Transverse colon (tissue), 4 donors: ENCODE results near the gene DGAT2L6. TPM values are rescaled to one million over a fixed set of nuclear protein-coding genes. Genes with fewer than 3 reads are reported as not detected.

ENCODE experiments used
- DNase-seq: peaks from one replicate; pipeline ENCODE4 v3.0.0-alpha.2; 2019
- H3K27ac ChIP-seq, 4 donors: fragments of 200-600 bp; sonication (generic); 2 replicates each; pipeline ENCODE4 v1.5.1; 2016 to 2018; ENCODE audit warnings: inconsistent platforms in 4 of 4
- H3K27me3 ChIP-seq: fragments of 200-600 bp; sonication (generic); 2 replicates; pipeline ENCODE4 v1.5.1; 2017; ENCODE audit warnings: inconsistent platforms
- H3K36me3 ChIP-seq, 4 donors: fragments of 200-600 bp; sonication (generic); 2 replicates each; pipeline ENCODE4 v1.5.1; 2017 to 2019; ENCODE audit warnings: inconsistent platforms in 4 of 4
- H3K4me1 ChIP-seq, 4 donors: fragments of 200-600 bp; sonication (generic); 2 replicates each; pipeline ENCODE4 v1.5.1; 2017 to 2020; ENCODE audit warnings: inconsistent platforms in 4 of 4
- H3K4me3 ChIP-seq, 4 donors: fragments of 200-600 bp; sonication (generic); 1 replicate in 1 of 4; 2 replicates in 3 of 4; pipeline versions ENCODE4 v1.5.1 to v1.6.1; 2017 to 2019; ENCODE audit warnings: inconsistent platforms in 4 of 4
- H3K9me3 ChIP-seq, 2 donors: fragments of 200-600 bp; sonication (generic); 2 replicates each; pipeline ENCODE4 v1.5.1; 2017 to 2019; ENCODE audit warnings: inconsistent platforms in 2 of 2
- EP300 ChIP-seq: sonication (generic); formaldehyde crosslinking; IDR thresholded peaks from one replicate; pipeline ENCODE4 v1.6.1; 2017; ENCODE audit warnings: antibody characterized with exemption, low read depth
- POLR2A ChIP-seq: fragments of 450-650 bp; IDR thresholded peaks from one replicate; pipeline ENCODE4 v1.6.1; 2016; ENCODE audit warnings: antibody characterized with exemption, mild to moderate bottlenecking, moderate library complexity
- POLR2AphosphoS5 ChIP-seq, 3 donors: sonication (generic); formaldehyde crosslinking; IDR thresholded peaks; one replicate each; pipeline ENCODE4 v1.6.1; 2016; ENCODE audit warnings: antibody characterized with exemption in 3 of 3
- WGBS, 2 donors: methylation state at CpG; one replicate each; pipeline ENCODE4 v1.1.5; 2018; ENCODE audit warnings: low coverage in 1 of 2; 5-methylcytosine and 5-hydroxymethylcytosine counted together
- in situ Hi-C, 4 donors: fragments of 200-750 bp; cut with MboI; loops; one replicate each; pipeline versions ENCODE4 v1.15.0 to v1.15.1; 2017; ENCODE audit warnings: low sequenced_read_pairs in 3 of 4, low pct_ligation_motif_present in 1 of 4, low pct_unique_long_range_greater_than_20kb in 1 of 4
- intact Hi-C: fragments of 100-400 bp; cut with DNase I; formaldehyde crosslinking; loops from one replicate; pipeline ENCODE4 v1.15.1; 2023; ENCODE audit warnings: low total_unique reads
- total RNA-seq, 4 donors: library from RNA; depleted of rRNA; stranded (reverse); fragments of >200 nt; gene quantifications; one replicate each; pipeline ENCODE4 v1.1.0, GENCODE V29; 2016
- TF ChIP-seq, protein P1 (sequence below), 5 experiments: fragments of 200-600 bp in 3 of 5; fragments of 450-650 bp in 2 of 5; sonication (generic) in 3 of 5; IDR thresholded peaks; 1 replicate in 2 of 5; 2 replicates in 3 of 5; pipeline ENCODE4 v1.5.1; 2016 to 2017; ENCODE audit warnings: antibody characterized with exemption in 5 of 5, inconsistent platforms in 3 of 5, mild to moderate bottlenecking in 2 of 5, moderate library complexity in 1 of 5

DGAT2L6 gene
- total RNA-seq, 4 donors from 2014 or later: not detected

DNA sequence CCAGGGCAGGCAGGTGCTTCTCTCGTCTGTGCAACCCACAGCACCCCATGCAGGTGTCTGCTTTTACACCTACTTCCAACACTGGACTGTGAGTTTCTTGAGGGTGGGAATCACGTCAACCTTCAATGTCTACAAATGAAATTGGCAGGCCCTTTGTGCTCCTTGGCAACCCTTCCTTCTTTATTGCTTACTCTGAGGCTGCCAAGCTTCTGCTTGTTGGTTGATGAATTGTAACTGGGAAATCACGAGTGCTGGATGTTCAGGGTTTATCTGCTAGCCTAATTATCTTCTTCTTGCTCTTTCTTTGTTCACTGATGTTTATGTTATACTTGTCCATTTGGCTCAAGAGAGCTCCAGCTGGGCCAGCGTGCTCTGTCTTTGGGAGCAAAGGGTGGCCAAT lies 2.5 kb upstream of the DGAT2L6 start:
- DNase-seq: no peak
- Histone ChIP-seq H3K4me1 (no peaks in the 10 kb centered on the region), H3K4me3 (no peak overlapping the region), H3K27me3 (no peaks in the 10 kb centered on the region), H3K9me3 (no peaks in the 10 kb centered on the region), H3K27ac (no peak overlapping the region), H3K36me3 (no peaks in the 10 kb centered on the region)
- 39 to 50% methylated on average over 1 to 4 of the region's 4 CpGs for WGBS, 2 donors
- intact Hi-C loops: no loop called here
- no peak for TF ChIP-seq POLR2AphosphoS5 (IDR thresholded peaks at IDR 0.05)
- TF ChIP-seq EP300: no peak
- TF ChIP-seq POLR2A: no peak
- TF ChIP-seq, protein P1, sequence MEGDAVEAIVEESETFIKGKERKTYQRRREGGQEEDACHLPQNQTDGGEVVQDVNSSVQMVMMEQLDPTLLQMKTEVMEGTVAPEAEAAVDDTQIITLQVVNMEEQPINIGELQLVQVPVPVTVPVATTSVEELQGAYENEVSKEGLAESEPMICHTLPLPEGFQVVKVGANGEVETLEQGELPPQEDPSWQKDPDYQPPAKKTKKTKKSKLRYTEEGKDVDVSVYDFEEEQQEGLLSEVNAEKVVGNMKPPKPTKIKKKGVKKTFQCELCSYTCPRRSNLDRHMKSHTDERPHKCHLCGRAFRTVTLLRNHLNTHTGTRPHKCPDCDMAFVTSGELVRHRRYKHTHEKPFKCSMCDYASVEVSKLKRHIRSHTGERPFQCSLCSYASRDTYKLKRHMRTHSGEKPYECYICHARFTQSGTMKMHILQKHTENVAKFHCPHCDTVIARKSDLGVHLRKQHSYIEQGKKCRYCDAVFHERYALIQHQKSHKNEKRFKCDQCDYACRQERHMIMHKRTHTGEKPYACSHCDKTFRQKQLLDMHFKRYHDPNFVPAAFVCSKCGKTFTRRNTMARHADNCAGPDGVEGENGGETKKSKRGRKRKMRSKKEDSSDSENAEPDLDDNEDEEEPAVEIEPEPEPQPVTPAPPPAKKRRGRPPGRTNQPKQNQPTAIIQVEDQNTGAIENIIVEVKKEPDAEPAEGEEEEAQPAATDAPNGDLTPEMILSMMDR (IDR thresholded peaks at IDR 0.05): no peak
- in situ Hi-C loops: loop anchor here in 1 of 4 donors (25.0 kb wide), 1 partner anchor 113 kb away; the partner anchor contains the start of genes KIF4A, PDZD11 and RAB41

DNA sequence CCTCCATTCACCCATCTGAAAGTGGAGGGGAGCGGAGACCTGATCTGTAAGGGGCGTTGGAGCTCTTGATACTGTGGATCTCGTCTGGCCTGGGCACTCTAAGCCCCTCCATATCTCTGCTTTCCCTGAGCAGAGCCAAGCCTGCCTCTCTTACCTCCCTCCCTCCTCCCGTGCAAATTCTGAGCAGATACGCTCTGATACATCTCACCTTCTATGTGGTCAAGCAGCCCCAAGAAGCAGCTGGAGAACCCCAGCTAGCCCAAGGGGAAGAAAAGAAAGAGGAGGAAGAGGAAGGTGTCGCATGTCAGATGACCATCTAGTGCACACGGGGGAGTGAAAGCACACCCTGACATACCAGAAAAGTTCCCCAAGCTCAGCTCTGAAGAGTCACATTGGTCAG lies 1.9 kb upstream of the DGAT2L6 start:
- Histone ChIP-seq H3K4me3 (no peak overlapping the region), H3K27ac (no peak overlapping the region), H3K9me3 (no peaks in the 10 kb centered on the region), H3K36me3 (no peaks in the 10 kb centered on the region), H3K4me1 (no peaks in the 10 kb centered on the region), H3K27me3 (no peaks in the 10 kb centered on the region)
- in situ Hi-C loops (loop anchor here in 1 of 4 donors (25.0 kb wide), 1 partner anchor 112 kb away; the partner anchor contains the start of genes KIF4A, PDZD11 and RAB41), intact Hi-C loops (no loop called here)
- 80% methylated on average over 7 of the region's 7 CpGs; no CpG with 5 or more reads in 1 of the 2 donors for WGBS, 2 donors
- no peak for TF ChIP-seq EP300
- no peak for DNase-seq

DNA sequence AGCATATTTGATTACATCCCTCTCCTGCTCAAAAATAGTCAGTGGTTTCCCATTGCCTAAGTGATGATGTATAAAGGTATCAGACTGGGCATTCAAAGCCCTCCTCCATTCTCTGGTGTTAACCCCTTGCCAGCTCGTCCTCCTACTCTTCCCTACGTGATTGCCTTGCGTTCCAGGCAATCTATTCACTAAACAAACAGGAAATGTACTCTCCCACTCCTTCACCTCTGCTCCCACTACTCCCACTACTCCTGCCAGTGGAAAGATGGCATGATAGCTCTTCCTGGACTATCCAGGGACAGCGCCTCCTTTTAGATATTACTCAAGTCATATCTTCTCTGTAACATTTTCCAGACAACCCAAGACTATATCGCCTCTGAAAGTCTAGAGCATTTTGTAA lies 5.8 kb downstream of the DGAT2L6 start:
- no peak for DNase-seq
- WGBS, 2 donors: 71 to 100% methylated on average over 1 to 5 of the region's 5 CpGs
- Histone ChIP-seq H3K9me3 (no peaks in the 10 kb centered on the region), H3K36me3 (no peaks in the 10 kb centered on the region), H3K4me1 (no peaks in the 10 kb centered on the region), H3K27ac (no peak overlapping the region), H3K27me3 (no peaks in the 10 kb centered on the region), H3K4me3 (no peak overlapping the region)
- intact Hi-C loops (no loop called here), in situ Hi-C loops (loop anchor here in 1 of 4 donors (25.0 kb wide), 1 partner anchor 104 kb away; the partner anchor contains the start of genes KIF4A, PDZD11 and RAB41)
- TF ChIP-seq, protein P1 (IDR thresholded peaks at IDR 0.05): no peak
- TF ChIP-seq EP300 (no peak), POLR2AphosphoS5 (IDR thresholded peaks at IDR 0.05) (no peak), POLR2A (no peak)

DNA sequence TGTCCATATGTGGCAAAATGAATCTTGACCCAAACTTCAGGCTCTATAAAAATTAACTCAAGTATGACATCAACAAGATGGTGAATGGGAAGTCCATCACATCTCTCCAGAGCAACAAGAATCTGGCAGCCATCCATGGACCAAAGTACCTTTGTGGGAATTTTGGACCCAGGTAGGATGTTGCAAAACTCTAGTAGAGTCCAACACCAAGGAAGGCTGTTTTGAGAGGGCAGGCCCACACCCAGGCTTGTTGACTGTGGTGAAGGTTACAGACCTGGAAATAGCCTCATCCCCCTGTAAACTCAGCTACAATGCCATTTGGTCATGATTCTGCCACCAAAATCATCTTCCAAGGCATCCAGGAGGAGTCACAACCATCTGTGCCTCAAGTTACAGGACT lies 12.9 kb downstream of the DGAT2L6 start:
- no peak overlapping the region for H3K4me3 ChIP-seq
- in situ Hi-C loops (loop anchor here in 1 of 4 donors (25.0 kb wide), 1 partner anchor 97 kb away; the partner anchor contains the start of genes KIF4A, PDZD11 and RAB41), intact Hi-C loops (no loop called here)
- H3K27ac ChIP-seq: no peak overlapping the region
- H3K4me1 ChIP-seq: no peaks in the 10 kb centered on the region
- TF ChIP-seq, protein P1 (IDR thresholded peaks at IDR 0.05): no peak
- no peak for TF ChIP-seq POLR2AphosphoS5 (IDR thresholded peaks at IDR 0.05)
- no peak for TF ChIP-seq EP300
- TF ChIP-seq POLR2A: no peak
- DNase-seq: no peak
- H3K36me3 ChIP-seq: no peaks in the 10 kb centered on the region
- H3K9me3 ChIP-seq: no peaks in the 10 kb centered on the region
- H3K27me3 ChIP-seq: no peaks in the 10 kb centered on the region
